Measurements from ENCODE around the gene SHOC2. TPM values are rescaled to one million over a fixed set of nuclear protein-coding genes. Genes with fewer than 3 reads are reported as not detected.

SHOC2 gene
- total RNA-seq, 1 donor from 2014 or later, result 106 TPM

DNA sequence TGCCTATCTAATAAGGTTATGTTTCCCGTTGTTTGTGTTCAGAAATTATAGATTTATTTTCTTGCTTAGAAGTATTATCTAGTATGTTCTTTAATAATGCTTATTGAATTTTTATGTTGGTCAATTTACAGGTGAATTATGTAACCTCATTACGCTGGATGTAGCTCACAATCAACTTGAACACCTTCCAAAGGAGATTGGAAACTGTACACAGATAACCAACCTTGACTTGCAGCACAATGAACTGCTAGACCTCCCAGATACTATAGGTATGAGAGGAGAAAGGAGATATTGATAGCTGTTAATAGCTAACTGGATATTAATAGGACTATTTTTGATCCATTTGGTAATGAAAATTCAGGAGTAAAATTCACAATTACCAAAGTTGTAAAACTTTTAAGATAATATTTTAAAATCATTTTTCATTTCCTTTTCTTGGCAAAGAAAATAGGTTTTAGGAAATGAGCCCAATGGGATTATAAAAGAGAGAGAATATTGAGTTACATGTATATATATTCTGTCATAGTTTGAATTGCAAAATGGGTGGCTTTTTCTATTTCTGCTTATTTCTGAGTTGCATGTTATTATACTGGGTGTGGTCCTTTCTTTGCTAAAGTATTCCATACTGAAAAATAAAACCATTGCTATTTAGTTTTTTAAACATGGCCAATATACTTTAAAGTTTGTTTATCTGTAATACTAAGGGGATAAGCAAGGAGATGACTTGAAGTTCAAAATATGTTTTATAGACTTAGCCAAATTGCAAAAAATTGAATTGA, 66.3 kb downstream of the SHOC2 start:
- POLR2A ChIA-PET, result interaction anchor here (0.6 kb wide), 1 partner anchor 23 kb away, joined by 3 read pairs; no protein-coding TSS in a partner anchor
- peaks cover 45% of the 10 kb centered on the region for H3K4me1 Mint-ChIP-seq
- peaks cover 51% of the 10 kb centered on the region for H3K36me3 Mint-ChIP-seq (ENCODE audit: low read depth)
- DNase-seq (no peak), ATAC-seq (ENCODE audit: low read depth) (no peak)
- no peak overlapping the region for H3K4me3 Mint-ChIP-seq
- TF ChIP-seq, protein P1, sequence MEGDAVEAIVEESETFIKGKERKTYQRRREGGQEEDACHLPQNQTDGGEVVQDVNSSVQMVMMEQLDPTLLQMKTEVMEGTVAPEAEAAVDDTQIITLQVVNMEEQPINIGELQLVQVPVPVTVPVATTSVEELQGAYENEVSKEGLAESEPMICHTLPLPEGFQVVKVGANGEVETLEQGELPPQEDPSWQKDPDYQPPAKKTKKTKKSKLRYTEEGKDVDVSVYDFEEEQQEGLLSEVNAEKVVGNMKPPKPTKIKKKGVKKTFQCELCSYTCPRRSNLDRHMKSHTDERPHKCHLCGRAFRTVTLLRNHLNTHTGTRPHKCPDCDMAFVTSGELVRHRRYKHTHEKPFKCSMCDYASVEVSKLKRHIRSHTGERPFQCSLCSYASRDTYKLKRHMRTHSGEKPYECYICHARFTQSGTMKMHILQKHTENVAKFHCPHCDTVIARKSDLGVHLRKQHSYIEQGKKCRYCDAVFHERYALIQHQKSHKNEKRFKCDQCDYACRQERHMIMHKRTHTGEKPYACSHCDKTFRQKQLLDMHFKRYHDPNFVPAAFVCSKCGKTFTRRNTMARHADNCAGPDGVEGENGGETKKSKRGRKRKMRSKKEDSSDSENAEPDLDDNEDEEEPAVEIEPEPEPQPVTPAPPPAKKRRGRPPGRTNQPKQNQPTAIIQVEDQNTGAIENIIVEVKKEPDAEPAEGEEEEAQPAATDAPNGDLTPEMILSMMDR (IDR thresholded peaks at IDR 0.05), result no peak
- no peaks in the 10 kb centered on the region for H3K27me3 Mint-ChIP-seq
- CTCF ChIA-PET, result no interaction called here
- intact Hi-C loops (cut with micrococcal nuclease), result no loop called here
- no peaks in the 10 kb centered on the region for H3K9me3 Mint-ChIP-seq
- no peak overlapping the region for H3K27ac Mint-ChIP-seq

DNA sequence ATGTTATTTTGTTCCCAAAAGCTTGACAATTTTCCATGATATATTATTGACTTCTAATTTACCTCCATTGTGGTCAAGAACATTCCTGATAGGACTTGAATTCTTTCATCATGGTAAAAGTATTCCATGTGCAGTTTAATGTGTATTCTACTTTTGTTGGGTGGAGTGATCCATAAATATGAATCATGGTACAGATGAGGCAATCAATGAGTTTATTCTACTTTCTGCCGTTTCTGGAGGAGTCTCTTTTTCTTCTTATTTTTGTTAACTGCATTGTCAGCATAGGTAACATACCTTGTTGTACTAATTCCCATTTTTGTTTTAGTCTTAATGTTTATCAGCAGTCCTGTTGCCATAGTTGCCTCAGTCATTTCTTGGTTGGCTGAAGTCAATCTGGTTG, 69.6 kb downstream of the SHOC2 start:
- DNase-seq (no peak), ATAC-seq (ENCODE audit: low read depth) (no peak)
- peaks cover 49% of the 10 kb centered on the region for H3K4me1 Mint-ChIP-seq
- ChIA-PET CTCF (no interaction called here), POLR2A (no interaction called here)
- H3K36me3 Mint-ChIP-seq (ENCODE audit: low read depth), result peaks cover 51% of the 10 kb centered on the region
- H3K4me3 Mint-ChIP-seq, result no peak overlapping the region
- H3K27ac Mint-ChIP-seq, result no peak overlapping the region
- intact Hi-C loops (cut with micrococcal nuclease), result loop anchor here (2.0 kb wide), 1 partner anchor 14 kb away; no protein-coding TSS in a partner anchor
- TF ChIP-seq, protein P1 (IDR thresholded peaks at IDR 0.05), result no peak
- no peaks in the 10 kb centered on the region for H3K27me3 Mint-ChIP-seq
- no peaks in the 10 kb centered on the region for H3K9me3 Mint-ChIP-seq

DNA sequence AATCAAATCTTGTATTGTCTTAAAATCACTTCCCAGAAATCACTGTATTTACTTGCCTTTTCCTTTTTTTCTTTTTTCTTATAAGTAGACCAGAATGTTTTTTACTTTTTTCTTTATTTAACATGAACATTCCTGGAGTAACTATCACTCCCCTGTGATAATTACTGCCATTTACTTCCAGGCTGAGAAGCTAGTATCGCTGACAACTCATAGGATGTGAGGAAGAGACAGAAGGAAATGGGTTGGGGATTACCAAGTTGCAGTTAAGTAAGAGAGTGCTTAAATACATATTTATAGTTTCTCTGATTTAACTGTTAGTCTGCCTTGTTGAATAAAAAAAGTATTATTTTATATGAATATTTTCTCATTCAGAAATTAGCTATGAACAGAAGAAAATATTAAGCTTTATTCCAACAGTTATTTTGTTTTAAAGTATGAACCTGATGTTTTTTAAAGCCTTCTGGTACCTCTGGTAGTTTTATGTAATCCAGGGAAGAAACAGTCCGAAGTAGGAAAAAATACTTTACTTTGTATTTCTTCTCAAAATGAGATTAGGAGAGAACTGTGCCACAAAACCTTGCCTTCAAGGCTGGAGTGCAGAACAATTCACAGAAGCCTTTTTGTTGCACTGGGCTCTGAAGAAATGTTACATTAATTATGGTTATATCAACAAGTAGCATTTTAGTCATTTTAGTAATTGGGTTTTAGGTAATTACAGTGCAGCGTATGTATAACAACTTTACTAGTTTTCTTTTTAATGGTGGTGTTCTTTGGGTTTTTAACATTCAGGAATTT, 72.8 kb downstream of the SHOC2 start:
- H3K36me3 Mint-ChIP-seq (ENCODE audit: low read depth), result peaks cover 48% of the 10 kb centered on the region
- ATAC-seq (ENCODE audit: low read depth) (no peak), DNase-seq (no peak)
- H3K27me3 Mint-ChIP-seq, result no peaks in the 10 kb centered on the region
- H3K4me1 Mint-ChIP-seq, result peaks cover 35% of the 10 kb centered on the region
- ChIA-PET POLR2A (no interaction called here), CTCF (no interaction called here)
- TF ChIP-seq, protein P1 (IDR thresholded peaks at IDR 0.05), result no peak
- intact Hi-C loops (cut with micrococcal nuclease), result no loop called here
- no peaks in the 10 kb centered on the region for H3K9me3 Mint-ChIP-seq
- H3K4me3 Mint-ChIP-seq, result no peak overlapping the region
- H3K27ac Mint-ChIP-seq, result no peak overlapping the region

DNA sequence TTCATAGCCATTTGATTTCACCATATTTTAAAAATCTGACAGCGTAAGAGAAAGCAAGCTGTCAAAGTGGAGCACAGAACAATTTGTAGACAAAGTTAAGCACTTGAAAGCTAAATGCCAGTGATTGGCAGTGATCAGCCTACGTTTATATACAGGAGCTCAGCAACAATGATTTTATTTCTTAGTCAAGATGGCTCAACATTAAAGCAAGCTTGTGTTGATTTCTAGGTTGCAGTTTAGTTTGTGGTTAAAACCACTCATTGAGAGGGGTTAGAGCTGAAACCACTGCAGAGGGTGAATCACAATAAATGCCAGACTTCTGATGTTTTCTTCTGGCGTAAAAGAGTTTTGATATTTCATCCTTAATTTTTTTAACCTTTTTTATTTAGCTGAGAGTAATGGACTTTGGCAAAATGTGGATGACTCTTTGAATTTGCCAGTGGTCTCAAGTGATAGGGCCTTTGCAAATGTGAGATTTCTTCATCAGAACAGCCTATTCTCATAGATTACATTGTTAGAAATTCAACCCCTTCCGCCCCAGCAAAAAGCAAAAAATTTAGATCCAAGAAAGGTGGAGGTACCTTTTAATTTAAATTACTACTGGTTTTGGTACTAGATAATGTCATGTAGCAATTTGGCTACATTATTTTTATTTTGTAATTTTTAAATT, 73.8 kb downstream of the SHOC2 start:
- no peaks in the 10 kb centered on the region for H3K9me3 Mint-ChIP-seq
- no peaks in the 10 kb centered on the region for H3K27me3 Mint-ChIP-seq
- POLR2A ChIA-PET, result no interaction called here
- TF ChIP-seq, protein P1 (IDR thresholded peaks at IDR 0.05), result no peak
- CTCF ChIA-PET, result interaction anchor here (0.9 kb wide), 1 partner anchor 419 kb away, joined by 3 read pairs; no protein-coding TSS in a partner anchor
- H3K4me3 Mint-ChIP-seq, result no peak overlapping the region
- no peak for ATAC-seq (ENCODE audit: low read depth)
- peaks cover 46% of the 10 kb centered on the region for H3K36me3 Mint-ChIP-seq (ENCODE audit: low read depth)
- no peak overlapping the region for H3K27ac Mint-ChIP-seq
- no peak for DNase-seq
- intact Hi-C loops (cut with micrococcal nuclease), result no loop called here
- peaks cover 32% of the 10 kb centered on the region for H3K4me1 Mint-ChIP-seq
